VCaP (cell line): ENCODE results near the gene MYO18B.

Experiments
- H3K27ac ChIP-seq: fragments of 450-650 bp; 2 replicates; pipeline ENCODE4 v1.5.1; 2017
- CTCF ChIP-seq: fragments of 450-650 bp; conservative IDR thresholded peaks from 2 replicates; pipeline ENCODE4 v1.5.1; 2017; ENCODE audit warnings: mild to moderate bottlenecking, moderate library complexity

MYO18B gene

DNA sequence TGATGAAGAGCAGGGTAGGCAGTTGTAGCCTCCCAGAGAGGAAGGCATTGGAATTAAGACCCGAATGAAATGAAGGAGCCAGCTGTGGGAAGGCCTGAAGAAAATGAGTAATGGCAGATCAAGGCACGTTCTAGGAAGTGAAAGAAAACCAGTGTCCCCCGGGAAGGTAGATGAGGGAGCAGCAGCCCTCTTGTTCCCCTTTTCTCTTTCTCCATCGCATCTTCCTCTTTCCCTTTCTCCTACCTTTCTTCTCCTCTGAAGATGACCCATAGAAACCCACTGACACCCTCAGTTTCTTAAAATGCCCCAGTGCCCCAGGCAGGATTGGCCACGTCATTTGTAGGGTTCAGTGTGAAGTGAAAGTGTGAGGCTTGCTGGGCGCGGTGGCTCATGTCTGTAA lies 254.7 kb downstream of the MYO18B start:
- no peak overlapping the region for H3K27ac ChIP-seq
- TF ChIP-seq CTCF, result no peak

GRCh38 chr22:25997886-25998775 lies 256.1 kb downstream of the MYO18B start:
- no peak overlapping the region for H3K27ac ChIP-seq
- TF ChIP-seq CTCF, result no peak

- TF ChIP-seq CTCF, result no peak
- H3K27ac ChIP-seq, result no peak overlapping the region
Measured at GRCh38 chr22:26002456-26002855, 260.5 kb downstream of the MYO18B start.

DNA sequence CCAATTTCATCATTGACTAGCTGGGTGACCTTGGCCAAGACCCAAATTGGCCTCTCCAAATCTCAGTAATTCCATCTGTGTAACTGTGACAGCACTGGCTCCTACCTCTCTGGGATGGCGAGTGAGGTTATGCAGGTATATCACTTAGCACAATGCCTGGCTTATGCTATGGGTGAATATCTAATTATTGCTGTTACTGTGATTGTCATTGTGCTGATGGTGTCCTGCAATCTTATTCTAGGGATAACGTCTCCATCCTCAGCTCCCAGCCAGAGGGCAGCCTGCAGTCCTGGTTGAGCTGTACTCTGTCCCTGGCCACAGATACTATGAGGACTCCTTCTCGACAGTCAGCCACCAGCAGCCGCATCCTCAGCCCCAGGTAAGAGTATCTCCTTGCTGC lies 262.5 kb downstream of the MYO18B start:
- TF ChIP-seq CTCF, result no peak
- no peak overlapping the region for H3K27ac ChIP-seq

- no peak for TF ChIP-seq CTCF
- no peak overlapping the region for H3K27ac ChIP-seq
Measured at GRCh38 chr22:26008587-26008986, 266.6 kb downstream of the MYO18B start.

DNA sequence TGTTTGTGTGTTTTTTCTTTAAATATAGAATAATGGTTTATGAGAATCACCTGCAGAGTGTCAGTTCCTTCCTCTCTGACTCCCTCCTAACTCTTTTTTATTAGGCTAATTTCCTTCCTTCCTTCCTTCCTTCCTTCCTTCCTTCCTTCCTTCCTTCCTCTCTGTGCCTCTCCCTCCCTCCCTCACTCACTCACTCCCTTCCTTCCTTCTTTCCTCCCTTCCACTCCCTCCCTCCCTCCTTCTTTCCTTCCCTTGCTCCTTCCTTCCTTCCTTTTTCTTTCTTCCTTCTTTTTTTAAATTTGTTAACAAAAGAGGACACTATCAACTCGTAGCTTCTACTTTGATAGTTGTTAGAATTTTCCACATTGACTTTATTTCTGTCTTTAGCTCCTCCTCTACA lies 274.9 kb downstream of the MYO18B start:
- no peak overlapping the region for H3K27ac ChIP-seq
- no peak for TF ChIP-seq CTCF

- no peak overlapping the region for H3K27ac ChIP-seq
- TF ChIP-seq CTCF, result no peak
Measured at GRCh38 chr22:26017932-26018331, 275.9 kb downstream of the MYO18B start.
